GM19324 (cell line): ENCODE data around the gene APAF1.

Experiments used
- ATAC-seq: cut with Tn5 transposase; IDR thresholded peaks from one replicate; pipeline ENCODE4 v1.9.1; 2021; ENCODE audit warnings: mild to moderate bottlenecking, moderate library complexity; ENCODE audit not compliant: unreplicated experiment, low FRiP score

APAF1 gene

DNA sequence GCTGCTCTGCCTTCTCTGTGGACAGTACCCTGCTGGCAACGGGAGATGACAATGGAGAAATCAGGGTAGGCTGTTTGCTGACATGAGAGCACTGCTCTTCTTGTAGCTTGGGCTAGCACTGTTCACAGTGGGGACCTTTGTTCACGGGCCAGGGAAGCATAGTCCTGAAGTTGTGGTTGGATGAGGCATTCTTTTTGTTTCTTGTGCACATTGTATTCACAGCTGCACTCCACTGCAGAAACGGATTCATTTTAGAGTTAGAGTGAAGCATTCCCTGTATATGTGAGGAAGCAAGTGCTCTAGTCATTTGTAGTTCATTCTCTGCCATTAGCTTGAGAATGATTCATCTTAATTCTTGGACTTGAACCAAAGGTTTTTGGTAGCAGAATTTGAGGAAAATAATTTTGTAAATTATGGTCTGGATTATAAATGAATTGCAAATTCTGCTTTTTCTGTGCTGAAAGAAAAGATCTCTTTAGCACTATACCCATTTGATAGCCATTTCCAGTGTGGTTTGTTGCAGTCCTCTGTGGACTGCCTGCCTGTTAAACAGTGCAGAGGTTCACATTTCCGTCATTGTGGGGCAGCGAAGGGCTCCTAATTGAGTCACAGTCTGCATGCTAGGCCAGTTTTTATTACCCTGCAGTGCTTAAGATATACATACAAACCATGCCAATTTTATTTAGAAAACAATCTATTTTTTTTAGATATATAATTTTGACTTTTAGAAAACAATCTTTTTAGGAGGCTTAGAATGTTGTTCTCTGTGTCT lies 80.6 kb downstream of the APAF1 start:
- peak; percentile 46 for ATAC-seq

DNA sequence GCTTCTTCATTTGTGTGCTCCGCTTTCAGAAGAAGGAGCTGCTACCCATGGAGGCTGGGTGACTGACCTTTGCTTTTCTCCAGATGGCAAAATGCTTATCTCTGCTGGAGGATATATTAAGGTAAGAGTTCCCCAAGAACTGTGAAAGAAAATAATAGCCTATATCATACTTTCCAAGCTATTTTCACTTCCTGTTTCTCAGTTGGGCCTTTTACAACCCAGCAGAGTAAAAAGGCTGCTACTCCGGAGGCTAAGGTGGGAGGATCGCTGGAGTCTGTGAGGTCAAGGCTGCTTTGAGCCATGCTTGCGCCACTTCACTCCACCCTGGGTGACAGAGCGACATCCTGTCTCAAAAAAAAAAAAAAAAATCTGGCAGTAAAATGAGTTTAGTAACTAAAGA lies 82.1 kb downstream of the APAF1 start:
- no peak for ATAC-seq

DNA sequence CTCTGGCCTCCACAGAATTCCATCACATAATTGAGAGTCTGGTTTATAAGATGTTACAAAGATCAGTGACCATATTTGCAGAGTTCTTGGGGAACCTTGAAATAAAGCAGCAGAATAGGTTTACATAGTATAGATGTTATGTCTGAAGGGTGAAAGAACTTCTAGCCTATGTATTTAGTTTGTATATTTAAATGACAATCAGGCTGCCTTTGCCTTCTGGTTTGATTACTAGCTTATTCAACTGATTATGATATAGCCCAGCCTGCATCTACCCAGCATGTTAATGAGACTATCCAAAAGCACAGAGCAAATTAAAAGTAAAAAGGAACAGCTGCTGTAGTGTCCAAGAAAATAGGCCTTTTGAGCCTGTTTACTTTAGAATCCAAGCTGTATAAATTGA lies 85.3 kb downstream of the APAF1 start:
- ATAC-seq, result no peak

DNA sequence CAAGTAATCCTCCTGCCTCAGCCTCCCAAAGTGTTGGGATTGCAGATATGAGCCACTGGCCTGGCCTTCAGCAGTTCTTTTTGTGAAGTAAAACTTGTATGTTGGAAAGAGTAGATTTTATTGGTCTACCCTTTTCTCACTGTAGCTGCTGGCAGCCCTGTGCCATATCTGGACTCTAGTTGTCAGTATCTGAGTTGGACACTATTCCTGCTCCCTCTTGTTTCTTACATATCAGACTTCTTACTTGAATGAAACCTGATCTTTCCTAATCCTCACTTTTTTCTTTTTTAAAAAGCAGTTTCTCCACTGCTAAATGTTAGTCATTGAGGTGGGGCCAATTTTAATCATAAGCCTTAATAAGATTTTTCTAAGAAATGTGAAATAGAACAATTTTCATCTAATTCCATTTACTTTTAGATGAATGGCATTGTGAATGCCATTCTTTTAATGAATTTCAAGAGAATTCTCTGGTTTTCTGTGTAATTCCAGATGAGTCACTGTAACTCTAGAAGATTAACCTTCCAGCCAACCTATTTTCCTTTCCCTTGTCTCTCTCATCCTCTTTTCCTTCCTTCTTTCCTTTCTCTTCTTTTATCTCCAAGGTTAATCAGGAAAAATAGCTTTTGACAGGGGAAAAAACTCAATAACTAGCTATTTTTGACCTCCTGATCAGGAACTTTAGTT lies 88.7 kb downstream of the APAF1 start:
- no peak for ATAC-seq

DNA sequence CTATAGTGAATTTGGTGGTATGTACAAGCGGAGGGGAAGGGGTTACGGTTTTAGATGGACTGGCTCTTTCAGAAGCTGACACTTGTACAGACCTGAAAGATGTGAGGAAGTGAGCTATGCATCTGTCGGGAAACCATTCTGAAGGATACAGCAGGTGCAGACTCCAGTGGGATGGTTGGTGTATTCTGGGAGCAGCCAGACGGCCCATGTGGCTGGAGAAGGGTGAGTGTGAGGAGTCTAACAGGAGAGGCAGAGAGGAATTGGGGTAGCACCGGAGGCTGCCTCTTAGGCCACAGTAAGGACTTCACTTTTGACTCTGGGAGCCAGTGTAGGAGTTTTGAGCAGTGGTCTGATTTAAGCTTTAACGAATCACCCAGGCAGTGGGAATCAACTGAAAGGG lies 90.7 kb downstream of the APAF1 start:
- no peak for ATAC-seq

DNA sequence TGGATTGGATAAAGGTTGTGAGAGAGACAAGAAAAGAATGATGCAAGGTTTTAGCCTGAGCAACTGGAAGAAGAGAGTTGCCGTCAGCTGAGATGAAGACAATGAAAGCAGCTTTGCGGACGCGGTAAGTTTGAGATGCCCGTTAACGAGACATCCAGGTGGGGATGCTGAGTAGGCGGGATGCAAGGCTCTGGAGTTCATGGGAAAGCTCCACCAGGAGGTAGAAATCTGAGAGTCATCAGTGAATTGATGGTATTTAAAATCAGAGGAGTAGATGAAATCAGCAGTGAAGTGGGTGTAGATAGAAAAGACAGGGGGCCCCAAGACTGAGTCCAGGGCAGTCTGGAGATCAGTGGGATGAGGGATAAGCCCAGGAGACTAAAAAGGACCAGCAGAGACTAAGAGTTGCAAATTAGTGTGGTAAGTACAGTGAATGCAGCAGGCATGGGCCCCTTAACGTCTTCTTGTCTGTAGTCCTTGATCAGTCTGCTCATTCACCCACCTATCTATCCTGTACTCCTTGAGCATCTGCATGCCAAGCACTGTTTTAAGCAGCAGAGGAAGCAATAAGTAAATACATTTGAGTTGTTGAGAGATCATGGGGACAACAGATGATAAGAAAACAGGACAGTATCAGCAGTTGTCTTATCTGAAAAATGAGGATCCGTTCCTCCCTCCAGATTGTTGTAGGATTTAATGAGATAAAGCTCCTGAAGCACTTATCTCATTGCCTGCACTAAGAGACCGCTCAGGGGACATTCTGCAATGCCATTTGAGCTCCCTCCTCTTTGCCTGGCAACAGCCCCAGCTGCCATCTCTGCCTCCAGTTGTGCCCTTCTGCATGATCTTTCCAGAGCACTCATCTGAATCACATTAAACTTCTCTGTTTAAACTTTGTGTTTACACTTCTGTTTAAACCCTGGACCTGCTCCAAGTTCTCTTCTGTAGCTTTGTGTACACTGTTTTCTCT lies 91.5 kb downstream of the APAF1 start:
- ATAC-seq, result no peak

DNA sequence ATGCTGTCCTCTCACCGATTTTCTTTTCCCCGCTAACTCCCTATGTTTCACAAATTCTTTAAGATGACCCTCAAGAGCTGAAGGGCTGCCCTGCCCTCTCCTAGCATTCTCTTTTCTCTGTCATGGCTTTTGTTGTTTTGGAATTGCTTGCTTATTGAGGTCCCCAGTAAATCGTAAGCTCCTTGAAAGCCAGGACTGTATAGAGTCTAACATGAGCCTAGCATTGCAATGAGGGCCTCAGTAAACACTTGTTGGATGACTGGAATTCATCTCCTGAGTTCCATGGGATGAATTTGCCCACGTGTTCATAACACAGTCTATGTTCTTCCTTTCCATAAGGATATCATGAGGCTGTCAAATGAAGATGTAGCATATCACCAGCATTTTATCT lies 92.2 kb downstream of the APAF1 start:
- ATAC-seq, result no peak

DNA sequence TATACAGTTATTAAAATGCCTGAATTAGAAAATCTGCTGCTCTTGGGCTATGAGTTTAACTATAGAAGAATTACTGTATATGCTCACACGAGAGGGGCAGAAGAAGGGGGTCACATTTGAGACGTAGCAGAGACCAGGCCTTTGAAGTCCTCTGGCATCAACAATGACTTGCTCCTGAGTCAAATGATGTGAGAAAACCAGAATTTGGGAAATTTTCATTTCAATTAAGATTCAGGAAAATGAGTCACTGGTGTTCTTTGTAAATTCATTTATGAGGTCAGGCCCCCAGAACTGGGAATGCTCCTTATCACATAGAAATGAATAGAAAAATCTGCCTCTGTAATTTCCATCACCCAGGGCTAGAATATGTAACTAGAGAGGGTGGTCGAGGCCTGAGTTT lies 92.9 kb downstream of the APAF1 start:
- ATAC-seq, result no peak

DNA sequence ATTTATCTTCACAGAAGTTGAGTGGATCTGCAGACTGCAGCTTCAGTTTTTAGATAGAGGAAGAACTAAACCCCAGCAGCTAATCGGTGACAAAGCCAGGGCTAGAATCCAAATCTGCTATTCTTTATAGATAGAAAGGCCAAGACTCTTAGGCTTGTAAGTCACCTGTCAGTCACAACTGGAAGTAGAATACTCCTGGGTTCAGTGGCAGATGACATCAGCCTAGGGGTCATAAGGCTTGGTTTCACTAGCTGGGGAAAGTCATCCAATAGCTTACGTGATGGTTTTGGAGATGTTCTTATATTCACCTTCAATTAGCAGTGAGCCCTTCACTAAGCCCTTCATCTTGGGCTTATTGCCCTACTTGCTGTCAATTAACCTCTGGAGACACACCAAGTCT lies 93.4 kb downstream of the APAF1 start:
- no peak for ATAC-seq

DNA sequence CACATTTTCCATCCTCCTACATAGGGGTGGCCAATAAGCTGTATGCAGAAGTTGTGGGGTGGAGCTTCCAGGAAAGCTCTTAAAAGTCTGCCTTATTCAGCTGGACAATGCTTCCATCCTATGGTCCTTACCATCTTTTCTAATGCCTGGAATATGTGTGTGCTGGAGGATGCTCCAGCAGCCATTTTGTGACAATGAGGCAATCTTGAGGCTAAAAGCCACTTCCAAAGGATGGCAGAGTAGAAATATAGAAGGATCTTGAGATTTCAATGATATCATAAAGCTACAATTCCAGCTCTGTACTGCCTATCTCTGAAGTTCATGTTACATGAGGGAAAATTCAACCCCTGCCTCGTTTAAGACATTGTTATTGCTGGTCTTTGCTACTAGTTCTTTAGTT lies 95.7 kb downstream of the APAF1 start:
- ATAC-seq, result no peak

DNA sequence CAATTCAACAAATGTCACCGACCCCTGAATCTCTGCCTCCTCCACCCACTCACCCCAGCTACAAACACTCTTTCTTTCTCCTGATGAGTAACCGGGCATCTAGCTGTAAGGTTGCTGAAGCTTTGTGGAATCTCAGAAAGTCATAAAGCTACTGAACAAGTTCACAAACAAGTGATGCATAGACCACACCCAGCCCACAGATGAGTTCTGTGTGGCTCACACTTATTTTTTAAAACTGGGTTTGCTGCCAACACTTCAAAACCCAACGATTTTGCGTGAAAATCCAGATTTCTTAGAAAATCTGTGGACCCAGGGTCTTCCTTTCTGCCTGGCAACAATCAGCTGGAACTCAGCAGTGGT lies 96.1 kb downstream of the APAF1 start:
- no peak for ATAC-seq

DNA sequence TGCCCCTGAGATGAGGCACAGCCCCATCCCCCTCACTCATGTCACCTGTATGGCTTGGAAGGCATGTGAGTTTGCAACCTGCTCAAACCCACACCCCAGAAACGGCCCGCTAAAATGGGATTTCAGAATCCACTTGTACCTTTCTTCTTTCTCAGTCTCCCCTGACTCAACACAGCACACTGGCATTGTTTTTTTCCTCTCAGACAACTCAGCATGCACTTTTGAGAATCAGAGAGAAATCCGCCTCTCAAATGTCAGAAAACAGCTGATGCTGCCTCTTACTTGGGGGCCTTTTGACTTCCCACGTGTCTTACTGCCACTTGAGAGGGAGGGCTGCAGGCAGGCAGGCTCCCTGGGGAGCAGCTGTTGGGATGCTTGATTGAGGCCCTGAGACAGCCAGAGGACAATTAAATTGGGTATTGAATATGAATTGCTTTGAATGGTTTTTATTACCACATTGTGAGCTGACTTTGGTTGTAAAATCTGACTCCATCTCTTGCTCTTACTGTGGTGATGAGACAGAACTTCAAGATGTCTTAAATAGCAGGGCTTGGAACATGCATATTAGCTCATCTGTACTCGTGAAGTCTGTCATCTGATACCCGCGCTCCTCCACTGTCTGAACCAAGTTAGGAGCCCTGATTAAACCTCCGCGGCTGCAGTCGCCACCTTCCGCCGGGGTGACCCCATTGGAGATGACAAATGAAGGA lies 96.6 kb downstream of the APAF1 start:
- no peak for ATAC-seq

DNA sequence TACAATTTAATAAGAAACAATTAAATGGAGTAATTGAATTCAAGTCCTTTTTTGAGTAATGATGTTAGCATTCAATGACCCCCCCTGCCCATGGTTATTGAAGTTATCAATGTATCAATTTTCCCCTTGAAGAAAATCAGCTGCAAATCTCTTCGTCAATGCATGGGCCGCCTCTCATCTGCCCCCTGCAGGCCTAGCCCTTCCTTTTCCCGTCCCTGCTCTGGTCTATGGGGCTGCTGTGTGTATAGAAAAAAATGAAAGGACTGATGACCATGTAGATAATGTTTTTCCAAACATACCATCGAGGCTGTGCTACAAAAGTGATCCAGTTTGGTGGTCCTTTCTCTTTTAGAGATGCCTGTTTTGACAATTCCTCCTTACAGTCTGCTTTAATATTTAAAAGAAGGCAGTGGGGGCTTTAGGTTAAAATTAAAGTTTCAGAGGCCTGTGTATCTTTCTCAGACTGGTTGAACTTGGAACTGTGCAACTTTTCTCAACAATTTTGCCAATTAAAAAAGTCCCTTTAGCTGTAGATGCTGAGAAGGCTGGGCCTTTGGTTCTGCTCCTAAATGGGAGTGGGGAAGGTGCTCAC lies 98.4 kb downstream of the APAF1 start:
- ATAC-seq, result peak; percentile 42

DNA sequence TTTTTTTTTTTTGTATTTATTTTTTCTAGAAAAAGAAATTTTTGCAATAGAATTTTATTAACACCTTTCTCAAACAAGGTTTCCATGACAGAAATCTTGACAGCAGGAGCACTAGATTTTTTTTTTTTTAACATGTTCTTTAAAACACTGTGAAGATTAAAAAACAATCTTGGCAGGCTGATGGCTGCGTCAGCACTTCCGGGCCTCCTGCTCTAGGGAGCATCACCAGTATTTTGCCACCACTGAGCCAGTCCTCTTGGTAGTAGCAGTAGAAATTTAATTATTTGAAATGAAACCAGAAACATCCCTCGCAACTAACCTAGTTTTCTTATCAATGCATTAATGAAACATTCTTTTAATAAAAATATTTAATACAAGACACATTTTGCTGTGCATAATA lies 99.6 kb downstream of the APAF1 start:
- no peak for ATAC-seq

DNA sequence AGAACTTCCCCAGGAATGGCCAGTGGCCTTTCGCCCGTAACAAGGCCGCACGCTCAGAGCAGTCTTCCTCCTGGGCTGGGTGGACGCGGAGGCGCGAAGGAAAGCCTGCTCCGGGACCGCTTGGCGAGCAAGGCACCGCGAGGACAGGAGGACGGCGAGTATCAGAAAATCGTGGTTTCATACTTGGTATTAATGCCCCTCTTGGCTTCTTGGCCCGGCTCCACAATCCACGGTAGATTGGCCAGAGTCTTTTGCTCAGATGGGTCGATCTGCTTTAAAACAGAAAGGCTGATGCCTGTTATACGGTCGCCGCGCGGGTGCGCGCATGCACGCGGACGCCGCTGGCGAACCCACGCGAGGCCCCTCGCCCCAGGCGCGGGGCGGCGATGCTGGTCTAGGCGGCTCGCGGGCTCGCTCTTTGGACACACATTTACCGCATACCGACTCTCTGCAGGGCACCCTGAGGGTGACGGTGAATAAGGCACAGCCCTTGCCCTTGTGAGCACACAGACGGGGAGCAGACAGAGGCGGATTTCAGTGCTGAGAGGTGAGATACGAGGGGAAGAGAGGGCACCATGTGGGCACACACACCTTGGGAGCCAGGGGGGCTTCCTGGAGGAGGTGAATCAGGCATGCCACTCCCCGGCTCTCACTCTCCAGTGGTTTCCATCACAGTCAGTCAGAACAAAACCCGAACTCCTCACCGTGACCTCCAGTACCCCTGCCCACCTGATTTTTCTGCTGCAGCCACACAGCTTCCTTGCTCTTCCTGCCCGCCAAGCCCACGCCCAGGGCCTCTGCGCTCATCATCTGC lies 100.7 kb downstream of the APAF1 start:
- ATAC-seq, result no peak

DNA sequence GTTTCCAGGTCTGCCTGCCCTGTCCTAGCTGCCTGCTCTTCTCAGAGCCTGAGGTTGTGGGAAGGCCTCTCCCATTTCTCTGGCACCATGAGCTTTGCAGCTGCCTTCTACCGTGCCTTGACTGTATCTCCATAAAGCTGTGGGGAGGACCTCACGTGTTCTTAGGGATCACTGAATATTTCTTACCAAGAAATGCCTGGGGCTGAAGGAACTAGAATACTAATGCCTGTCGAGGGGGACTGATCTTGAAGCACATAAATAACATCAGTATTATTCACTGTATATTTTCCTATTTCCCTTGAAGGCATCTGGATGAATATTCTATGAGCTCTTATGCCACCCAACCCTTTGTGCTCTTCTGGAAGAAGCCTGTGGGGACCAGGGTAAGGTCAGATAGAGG lies 103.4 kb downstream of the APAF1 start:
- ATAC-seq, result no peak

DNA sequence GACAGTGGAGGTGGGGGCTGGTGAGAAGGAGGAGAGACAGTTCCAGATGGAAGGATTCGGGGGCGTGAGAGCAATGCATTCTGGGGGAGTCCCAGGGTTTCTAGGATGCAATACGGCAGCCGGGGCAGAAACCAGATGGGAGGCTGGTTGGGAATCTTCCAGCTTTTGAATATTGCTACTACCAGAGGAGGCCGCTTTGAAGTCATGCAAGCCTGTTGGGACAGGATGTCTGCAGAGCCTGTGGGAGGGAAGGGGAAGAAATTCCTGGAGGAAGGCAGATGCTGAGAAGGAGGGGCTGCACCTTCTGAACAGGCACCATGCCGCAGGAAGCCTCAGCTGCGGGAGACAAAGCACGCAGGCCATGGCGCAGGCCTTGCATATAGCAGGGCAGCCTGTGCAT lies 105.4 kb downstream of the APAF1 start:
- ATAC-seq, result no peak

DNA sequence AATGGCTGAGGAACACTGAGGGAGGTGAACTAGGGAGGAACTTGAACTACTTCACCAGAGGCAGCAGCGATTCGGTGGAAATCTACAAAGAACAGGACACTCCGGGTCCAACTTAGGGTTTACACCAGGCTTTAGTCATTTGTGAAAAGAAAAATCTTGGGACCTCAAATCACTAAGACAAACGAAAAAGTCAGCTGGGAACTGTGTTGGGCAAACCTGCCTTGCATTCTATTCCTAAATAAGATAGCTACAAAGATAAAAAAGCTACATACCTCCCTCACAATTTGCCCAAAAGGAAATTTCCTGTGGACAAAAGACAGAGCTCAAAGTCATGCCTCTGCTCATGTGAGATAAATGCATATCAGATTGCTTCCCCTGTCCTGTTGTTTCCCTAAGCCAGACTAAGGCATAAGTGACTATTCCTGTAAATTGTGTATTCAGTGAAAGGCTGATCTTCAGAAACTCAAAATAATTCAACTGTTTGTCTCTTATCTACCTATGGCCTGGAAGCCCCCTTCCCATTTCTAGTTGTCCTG lies 106.6 kb downstream of the APAF1 start:
- ATAC-seq, result no peak

DNA sequence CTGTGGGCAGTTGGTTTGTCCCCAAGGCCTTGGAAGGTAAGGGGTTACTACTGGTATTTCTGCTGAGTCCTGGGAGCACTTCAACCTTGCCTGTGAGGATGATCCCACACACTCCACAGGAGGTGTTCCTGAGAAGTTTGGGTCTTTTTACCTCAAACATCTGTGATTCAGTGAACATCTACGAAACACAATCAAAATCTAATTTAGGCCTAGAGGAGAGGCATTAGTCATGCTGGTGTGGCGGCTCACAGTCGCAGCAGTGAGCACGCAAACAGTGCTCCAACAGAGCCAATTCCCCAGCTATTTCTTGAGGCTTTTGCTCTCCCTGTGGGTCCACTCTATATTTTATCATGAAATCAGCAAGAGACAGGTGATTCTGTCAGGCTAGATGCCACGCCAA lies 107.6 kb downstream of the APAF1 start:
- no peak for ATAC-seq
